ENCODE measurements around the gene LACTB.

GRCh38 chr15:63172851-63173451 lies 51.3 kb downstream of the LACTB start:
- TF ChIP-seq CTCF (IDR thresholded peaks at IDR 0.05) (no peak), POLR2A (IDR thresholded peaks at IDR 0.05) (no peak)

Measured in Peyer's patch (tissue), 4 donors.